Activated CD8-positive, alpha-beta T cell treated with anti-CD3 and anti-CD28 coated beads, Interleukin-2, amount 10 ng/mL, durations not matched to agents 7 days and 5 days (primary cell): ENCODE results near the gene TM9SF1. TPM values are rescaled to one million over a fixed set of nuclear protein-coding genes. Genes with fewer than 3 reads are reported as not detected.

Experiments used
- ATAC-seq: fragments of 150-1000 bp; cut with Tn5 transposase; one replicate; pipeline ENCODE4 v1.10.0; 2021; ENCODE audit warnings: moderate library complexity
- CTCF ChIA-PET: fragments of 350-600 bp; sonication (Branson Sonifier 250); formaldehyde crosslinking; loops from one replicate; lab custom pipeline; 2021; ENCODE audit warnings: antibody characterized with exemption; lab: Charles Lee
- POLR2A ChIA-PET: fragments of 350-600 bp; sonication (Branson Sonifier 250); formaldehyde crosslinking; loops from one replicate; lab custom pipeline; 2021; ENCODE audit warnings: antibody characterized with exemption; lab: Charles Lee
- DNase-seq: peaks from one replicate; pipeline ENCODE4 v3.0.0-alpha.2; 2020
- H3K27ac Mint-ChIP-seq: one replicate; pipeline ENCODE4 v1.8.0; 2021; ENCODE audit warnings: mild to moderate bottlenecking, mixed read lengths
- H3K27me3 Mint-ChIP-seq: one replicate; pipeline ENCODE4 v1.8.0; 2021; ENCODE audit warnings: low read depth, mixed read lengths
- H3K36me3 Mint-ChIP-seq: one replicate; pipeline ENCODE4 v1.8.0; 2021; ENCODE audit warnings: low read depth, mixed read lengths
- H3K4me1 Mint-ChIP-seq: one replicate; pipeline ENCODE4 v1.8.0; 2021; ENCODE audit warnings: low read depth, mixed read lengths
- H3K4me3 Mint-ChIP-seq: one replicate; pipeline ENCODE4 v1.8.0; 2021; ENCODE audit warnings: mild to moderate bottlenecking, mixed read lengths
- H3K9me3 Mint-ChIP-seq: one replicate; pipeline ENCODE4 v1.8.0; 2022; ENCODE audit warnings: mixed read lengths; ENCODE audit not compliant: insufficient read depth
- total RNA-seq, 2 experiments: library from RNA; stranded (reverse); gene quantifications; one replicate each; pipeline ENCODE4 v1.2.3, GENCODE V29; 2021

The TM9SF1 gene
- total RNA-seq, 2 experiments from 2014 or later: 29.3 to 32.8 TPM

- peaks cover 66% of the 10 kb centered on the region for H3K4me1 Mint-ChIP-seq
- H3K36me3 Mint-ChIP-seq: peaks cover 84% of the 10 kb centered on the region
- ATAC-seq (no peak), DNase-seq (no peak)
- peak overlapping the region; percentile 82 for H3K27ac Mint-ChIP-seq
- H3K4me3 Mint-ChIP-seq: peak overlapping the region; percentile 20
- no peaks in the 10 kb centered on the region for H3K27me3 Mint-ChIP-seq
- POLR2A ChIA-PET: interaction anchor here (0.6 to 7.6 kb wide), 13 partner anchors 9 to 84 kb away, joined by 3 to 229 read pairs (median 4); partner anchors contain the start of genes DCAF11, IPO4, NRL and PSME2
- no peaks in the 10 kb centered on the region for H3K9me3 Mint-ChIP-seq
- CTCF ChIA-PET: interaction anchor here (1.1 kb wide), 1 partner anchor 133 kb away, joined by 3 read pairs; no protein-coding TSS in a partner anchor
Measured at GRCh38 chr14:24164518-24164991, 30.7 kb downstream of the TM9SF1 start.

- Mint-ChIP-seq H3K36me3 (peaks cover 91% of the 10 kb centered on the region), H3K4me1 (peaks cover 60% of the 10 kb centered on the region), H3K9me3 (no peaks in the 10 kb centered on the region), H3K27ac (peak overlapping the region; percentile 100), H3K4me3 (peak overlapping the region; percentile 92), H3K27me3 (no peaks in the 10 kb centered on the region)
- ATAC-seq (no peak), DNase-seq (no peak)
- POLR2A ChIA-PET: interaction anchor here (0.6 to 7.6 kb wide), 28 partner anchors 9 to 1068 kb away, joined by 3 to 229 read pairs (median 16); partner anchors contain the start of genes CHMP4A, DCAF11, EMC9 and IPO4
- CTCF ChIA-PET: interaction anchor here (1.1 to 4.2 kb wide), 18 partner anchors 9 to 269 kb away, joined by 3 to 77 read pairs (median 11); partner anchors contain the start of genes CARMIL3, CHMP4A, CIDEB and DCAF11
Measured at GRCh38 chr14:24162093-24162492, 33.1 kb downstream of the TM9SF1 start.

GRCh38 chr14:24160850-24161804 is 34.1 kb downstream of the TM9SF1 start, which contains the start of gene IRF9:
IRF9 (plus strand) TSS chr14:24161265; CDS start chr14:24162145, 880 bp downstream.
- POLR2A ChIA-PET: interaction anchor here (0.5 to 7.6 kb wide), 41 partner anchors 10 to 1228 kb away, joined by 3 to 229 read pairs (median 7); partner anchors contain the start of genes CBLN3, CHMP4A, DCAF11 and EMC9
- peaks cover 58% of the 10 kb centered on the region for H3K4me1 Mint-ChIP-seq
- H3K9me3 Mint-ChIP-seq: no peaks in the 10 kb centered on the region
- peak; percentile 99 for DNase-seq
- peak within 1 kb of the TSS; percentile 100 for H3K27ac Mint-ChIP-seq
- peak; percentile 86 for ATAC-seq
- H3K36me3 Mint-ChIP-seq: peaks cover 88% of the 10 kb centered on the region
- H3K4me3 Mint-ChIP-seq: peak within 1 kb of the TSS; percentile 92
- CTCF ChIA-PET: interaction anchor here (0.7 to 4.2 kb wide), 39 partner anchors 10 to 270 kb away, joined by 3 to 77 read pairs (median 6); partner anchors contain the start of genes CARMIL3, CHMP4A, CIDEB and DCAF11
- no peaks in the 10 kb centered on the region for H3K27me3 Mint-ChIP-seq

GRCh38 chr14:24160499-24160849 is 34.8 kb downstream of the TM9SF1 start:
- Mint-ChIP-seq H3K27ac (peak overlapping the region; percentile 100), H3K36me3 (peaks cover 86% of the 10 kb centered on the region), H3K4me3 (peak overlapping the region; percentile 92), H3K9me3 (no peaks in the 10 kb centered on the region), H3K4me1 (peaks cover 51% of the 10 kb centered on the region), H3K27me3 (no peaks in the 10 kb centered on the region)
- DNase-seq: no peak
- ChIA-PET CTCF (interaction anchor here (1.1 to 4.2 kb wide), 29 partner anchors 10 to 150 kb away, joined by 3 to 77 read pairs (median 9); partner anchors contain the start of genes CHMP4A, CIDEB, DCAF11 and EMC9), POLR2A (interaction anchor here (0.6 to 7.6 kb wide), 34 partner anchors 11 to 1668 kb away, joined by 3 to 229 read pairs (median 14); partner anchors contain the start of genes CBLN3, CHMP4A, DCAF11 and EMC9)
- ATAC-seq: no peak

- ATAC-seq (no peak), DNase-seq (no peak)
- Mint-ChIP-seq H3K4me3 (peak overlapping the region; percentile 23), H3K27me3 (no peaks in the 10 kb centered on the region), H3K27ac (peak overlapping the region; percentile 100), H3K4me1 (peaks cover 46% of the 10 kb centered on the region), H3K9me3 (no peaks in the 10 kb centered on the region), H3K36me3 (peaks cover 85% of the 10 kb centered on the region)
- POLR2A ChIA-PET: interaction anchor here (0.6 to 7.6 kb wide), 20 partner anchors 10 to 1668 kb away, joined by 3 to 229 read pairs (median 30); partner anchors contain the start of genes CBLN3, CHMP4A, DCAF11 and EMC9
- CTCF ChIA-PET: interaction anchor here (1.1 to 4.2 kb wide), 19 partner anchors 9 to 150 kb away, joined by 3 to 77 read pairs (median 14); partner anchors contain the start of genes CHMP4A, DCAF11, EMC9 and IPO4
Measured at GRCh38 chr14:24159777-24160498, 35.3 kb downstream of the TM9SF1 start.

GRCh38 chr14:24157331-24157730 is 37.9 kb downstream of the TM9SF1 start:
- Mint-ChIP-seq H3K27ac (peak overlapping the region; percentile 67), H3K27me3 (no peaks in the 10 kb centered on the region), H3K4me1 (peaks cover 24% of the 10 kb centered on the region), H3K9me3 (no peaks in the 10 kb centered on the region), H3K4me3 (no peak overlapping the region), H3K36me3 (peaks cover 74% of the 10 kb centered on the region)
- ChIA-PET POLR2A (interaction anchor here (0.6 to 4.7 kb wide), 2 partner anchors 11 to 43 kb away, joined by 3 to 21 read pairs; partner anchors contain the start of genes DCAF11, NRL and PSME2), CTCF (no interaction called here)
- no peak for ATAC-seq
- no peak for DNase-seq

GRCh38 chr14:24156840-24157239 is 38.4 kb downstream of the TM9SF1 start:
- DNase-seq: no peak
- Mint-ChIP-seq H3K4me3 (no peak overlapping the region), H3K27ac (peak overlapping the region; percentile 61), H3K27me3 (no peaks in the 10 kb centered on the region), H3K4me1 (peaks cover 25% of the 10 kb centered on the region), H3K36me3 (peaks cover 72% of the 10 kb centered on the region), H3K9me3 (no peaks in the 10 kb centered on the region)
- ChIA-PET POLR2A (interaction anchor here (0.6 to 4.7 kb wide), 2 partner anchors 11 to 42 kb away, joined by 3 to 21 read pairs; partner anchors contain the start of genes DCAF11, NRL and PSME2), CTCF (no interaction called here)
- ATAC-seq: no peak

- Mint-ChIP-seq H3K36me3 (peaks cover 71% of the 10 kb centered on the region), H3K4me3 (no peak overlapping the region), H3K27me3 (no peaks in the 10 kb centered on the region), H3K9me3 (no peaks in the 10 kb centered on the region), H3K27ac (peak overlapping the region; percentile 78), H3K4me1 (peaks cover 28% of the 10 kb centered on the region)
- ChIA-PET POLR2A (interaction anchor here (0.8 to 4.7 kb wide), 3 partner anchors 9 to 57 kb away, joined by 3 to 21 read pairs (median 6); partner anchors contain the start of genes DCAF11, NRL and PSME2), CTCF (interaction anchor here (0.7 to 1.8 kb wide), 4 partner anchors 8 to 41 kb away, joined by 3 to 5 read pairs (median 4); partner anchors contain the start of genes DCAF11, PSME1, PSME2 and RNF31)
- no peak for ATAC-seq
- DNase-seq: no peak
Measured at GRCh38 chr14:24155100-24155499, 40.1 kb downstream of the TM9SF1 start.

GRCh38 chr14:24151404-24152080 is 43.7 kb downstream of the TM9SF1 start:
- ATAC-seq: no peak
- ChIA-PET POLR2A (interaction anchor here (0.5 to 10.1 kb wide), 6 partner anchors 10 to 47 kb away, joined by 3 to 229 read pairs (median 4); partner anchors contain the start of genes EMC9, IPO4, IRF9 and PSME1), CTCF (interaction anchor here (1.2 to 3.4 kb wide), 2 partner anchors 9 to 36 kb away, joined by 3 to 35 read pairs; partner anchors contain the start of gene IRF9)
- H3K36me3 Mint-ChIP-seq: peaks cover 66% of the 10 kb centered on the region
- H3K4me3 Mint-ChIP-seq: no peak overlapping the region
- H3K4me1 Mint-ChIP-seq: peaks cover 36% of the 10 kb centered on the region
- DNase-seq: no peak
- H3K9me3 Mint-ChIP-seq: no peaks in the 10 kb centered on the region
- no peaks in the 10 kb centered on the region for H3K27me3 Mint-ChIP-seq
- H3K27ac Mint-ChIP-seq: no peak overlapping the region

- ATAC-seq (no peak), DNase-seq (no peak)
- peaks cover 36% of the 10 kb centered on the region for H3K4me1 Mint-ChIP-seq
- POLR2A ChIA-PET: interaction anchor here (0.7 to 10.1 kb wide), 4 partner anchors 10 to 38 kb away, joined by 3 to 229 read pairs (median 6); partner anchors contain the start of genes EMC9, IPO4, IRF9 and PSME1
- no peak overlapping the region for H3K4me3 Mint-ChIP-seq
- peaks cover 70% of the 10 kb centered on the region for H3K36me3 Mint-ChIP-seq
- H3K9me3 Mint-ChIP-seq: no peaks in the 10 kb centered on the region
- no peak overlapping the region for H3K27ac Mint-ChIP-seq
- H3K27me3 Mint-ChIP-seq: no peaks in the 10 kb centered on the region
- CTCF ChIA-PET: interaction anchor here (1.2 to 3.4 kb wide), 2 partner anchors 10 to 36 kb away, joined by 3 to 35 read pairs; partner anchors contain the start of gene IRF9
Measured at GRCh38 chr14:24150993-24151392, 44.2 kb downstream of the TM9SF1 start.
